IPS-18c (cell line): ENCODE results near the gene OSBPL1A.

Experiments used
- H3K4me3 ChIP-seq: 2 replicates; pipeline ENCODE4 v1.7.0; 2013; ENCODE audit warnings: low read depth, mild to moderate bottlenecking, low read length, moderate library complexity; ENCODE audit not compliant: insufficient read depth
- H3K9me3 ChIP-seq: one replicate; pipeline ENCODE4 v1.6.1; 2013; ENCODE audit warnings: mild to moderate bottlenecking, low read length, moderate library complexity; ENCODE audit not compliant: control insufficient read depth, insufficient read depth

Gene OSBPL1A

GRCh38 chr18:24219561-24220317, 177.9 kb downstream of the OSBPL1A start:
- H3K9me3 ChIP-seq = no peaks in the 10 kb centered on the region
- no peak overlapping the region for H3K4me3 ChIP-seq

GRCh38 chr18:24214913-24215312, 182.7 kb downstream of the OSBPL1A start:
- H3K9me3 ChIP-seq = no peaks in the 10 kb centered on the region
- no peak overlapping the region for H3K4me3 ChIP-seq

- Histone ChIP-seq H3K9me3 (no peaks in the 10 kb centered on the region), H3K4me3 (no peak overlapping the region)
Observed at GRCh38 chr18:24214144-24214543, 183.5 kb downstream of the OSBPL1A start.

- Histone ChIP-seq H3K9me3 (no peaks in the 10 kb centered on the region), H3K4me3 (no peak overlapping the region)
Observed at GRCh38 chr18:24212939-24213338, 184.7 kb downstream of the OSBPL1A start.

GRCh38 chr18:24209558-24209957, 188.1 kb downstream of the OSBPL1A start:
- no peak overlapping the region for H3K4me3 ChIP-seq

GRCh38 chr18:24208270-24209035, 189.2 kb downstream of the OSBPL1A start:
- H3K4me3 ChIP-seq = no peak overlapping the region
- H3K9me3 ChIP-seq = no peaks in the 10 kb centered on the region

More at GRCh38 chr18:24209558-24209957, 188.1 kb downstream of the OSBPL1A start:
- H3K9me3 ChIP-seq = no peaks in the 10 kb centered on the region

- Histone ChIP-seq H3K9me3 (no peaks in the 10 kb centered on the region), H3K4me3 (no peak overlapping the region)
Observed at GRCh38 chr18:24204904-24205303, 192.7 kb downstream of the OSBPL1A start.

GRCh38 chr18:24201699-24202687, 195.6 kb downstream of the OSBPL1A start:
- Histone ChIP-seq H3K4me3 (no peak overlapping the region), H3K9me3 (no peaks in the 10 kb centered on the region)

GRCh38 chr18:24200494-24201290, 196.9 kb downstream of the OSBPL1A start:
- H3K4me3 ChIP-seq = no peak overlapping the region
- H3K9me3 ChIP-seq = no peaks in the 10 kb centered on the region

GRCh38 chr18:24199372-24199962, 198.2 kb downstream of the OSBPL1A start:
- Histone ChIP-seq H3K9me3 (no peaks in the 10 kb centered on the region), H3K4me3 (no peak overlapping the region)

GRCh38 chr18:24198461-24198860, 199.2 kb downstream of the OSBPL1A start:
- Histone ChIP-seq H3K4me3 (no peak overlapping the region), H3K9me3 (no peaks in the 10 kb centered on the region)

- Histone ChIP-seq H3K4me3 (no peak overlapping the region), H3K9me3 (no peaks in the 10 kb centered on the region)
Observed at GRCh38 chr18:24197412-24197811, 200.2 kb downstream of the OSBPL1A start.

- H3K9me3 ChIP-seq = no peaks in the 10 kb centered on the region
- H3K4me3 ChIP-seq = no peak overlapping the region
Observed at GRCh38 chr18:24196764-24197163, 200.9 kb downstream of the OSBPL1A start.

GRCh38 chr18:24195296-24196053, 202.1 kb downstream of the OSBPL1A start:
- Histone ChIP-seq H3K4me3 (no peak overlapping the region), H3K9me3 (no peaks in the 10 kb centered on the region)

GRCh38 chr18:24190590-24190989, 207.0 kb downstream of the OSBPL1A start:
- Histone ChIP-seq H3K9me3 (no peaks in the 10 kb centered on the region), H3K4me3 (no peak overlapping the region)
